Inferior parietal cortex (tissue), 1 donor: ENCODE measurements around the gene TEAD1.
A peak's percentile ranks its signal among the peaks of the same experiment; 100 is the strongest.

ENCODE experiments used
- DNase-seq: peaks from one replicate; pipeline ENCODE4 v3.0.0-alpha.2; 2016; ENCODE audit errors: extremely low spot score

Gene TEAD1

DNA sequence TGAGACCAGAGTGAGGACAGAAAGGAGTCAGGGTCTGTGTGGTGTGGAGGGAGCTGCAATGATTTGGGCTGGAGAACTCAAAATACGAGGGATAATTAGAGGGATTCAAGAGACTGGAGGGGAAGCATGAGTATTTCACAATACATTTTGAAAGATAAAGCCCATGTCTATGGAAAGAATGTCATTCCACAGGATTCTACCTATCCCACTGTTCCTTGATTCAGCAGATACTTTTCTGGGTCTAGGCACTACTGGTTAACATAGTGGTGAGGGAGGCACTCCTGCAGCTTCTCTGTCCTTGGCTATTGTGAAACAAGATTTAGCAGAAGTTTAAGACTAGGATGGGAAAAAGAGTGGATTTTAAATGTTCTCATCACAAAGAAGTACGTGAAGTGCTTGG lies 262.0 kb downstream of the TEAD1 start:
- DNase-seq: no peak

DNA sequence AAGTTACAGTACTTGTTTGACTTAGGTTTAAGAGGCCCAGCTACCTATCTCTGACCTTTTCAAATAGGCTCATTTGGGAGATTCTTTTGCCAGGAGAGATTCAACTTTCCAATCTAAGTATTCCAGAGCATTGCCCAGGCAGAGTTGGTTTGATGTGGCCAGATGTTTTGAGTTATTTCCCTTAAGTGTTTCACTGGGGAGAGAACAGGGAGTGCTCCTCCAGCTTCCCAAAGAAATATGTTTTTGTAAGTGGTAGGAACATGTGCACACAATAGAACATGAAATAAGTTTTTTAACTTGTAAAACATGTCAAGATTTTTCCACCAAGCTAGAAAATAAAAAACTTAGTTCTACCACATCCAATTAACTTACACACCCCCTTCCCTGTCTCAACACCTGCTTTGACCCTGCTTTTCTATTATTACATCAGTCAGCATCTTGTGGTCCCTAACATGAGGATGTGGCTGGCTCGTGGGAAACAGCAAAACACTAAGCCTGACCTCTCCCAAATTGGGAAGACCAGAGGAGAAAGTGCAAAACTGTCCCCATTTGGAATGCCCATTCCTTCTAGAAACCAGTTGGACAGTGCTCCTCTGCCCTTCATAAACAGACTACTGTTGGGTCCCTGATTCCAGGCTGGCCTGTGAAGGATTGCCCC lies 264.5 kb downstream of the TEAD1 start:
- DNase-seq: no peak

DNA sequence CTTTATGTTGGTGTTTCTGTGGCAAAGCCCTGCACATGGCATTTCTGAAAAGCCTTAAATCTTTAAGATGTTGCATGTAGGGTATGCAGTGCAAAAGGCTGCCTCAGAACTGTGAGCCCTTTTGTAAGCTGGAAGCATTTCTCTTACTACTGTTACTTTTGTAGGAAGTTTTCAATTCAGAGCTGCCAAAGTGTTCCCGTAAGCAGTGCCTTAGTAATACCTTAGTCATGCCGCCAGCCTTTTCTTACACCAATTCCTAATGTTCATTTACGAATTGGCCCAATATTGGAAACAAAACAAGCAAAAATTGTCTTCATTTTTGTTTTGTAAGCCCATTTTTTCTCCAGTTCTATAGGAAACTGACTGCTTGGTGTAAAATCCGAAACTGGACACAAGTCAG lies 267.4 kb downstream of the TEAD1 start:
- no peak for DNase-seq

DNA sequence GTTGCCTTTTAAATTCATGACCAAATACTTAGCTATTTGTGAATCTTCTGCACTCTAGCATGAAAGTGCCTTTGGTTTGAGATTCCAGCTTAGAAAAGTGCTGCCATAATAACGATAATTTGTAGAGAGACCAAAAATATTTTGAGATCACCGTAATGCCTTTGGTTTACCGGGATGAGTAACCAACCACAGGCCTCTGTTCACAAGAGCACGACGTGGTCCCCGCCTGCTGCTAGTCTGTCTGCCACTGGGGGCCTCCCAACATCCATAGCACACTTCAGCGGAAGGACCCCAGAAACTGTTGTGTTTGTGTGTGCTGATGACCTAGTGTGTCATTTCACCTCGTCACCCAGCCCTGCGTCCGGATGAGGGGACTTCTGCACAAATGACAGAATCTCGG lies 267.9 kb downstream of the TEAD1 start:
- DNase-seq: no peak

- DNase-seq: no peak
Measured at GRCh38 chr11:12943311-12943710, 269.1 kb downstream of the TEAD1 start.

DNA sequence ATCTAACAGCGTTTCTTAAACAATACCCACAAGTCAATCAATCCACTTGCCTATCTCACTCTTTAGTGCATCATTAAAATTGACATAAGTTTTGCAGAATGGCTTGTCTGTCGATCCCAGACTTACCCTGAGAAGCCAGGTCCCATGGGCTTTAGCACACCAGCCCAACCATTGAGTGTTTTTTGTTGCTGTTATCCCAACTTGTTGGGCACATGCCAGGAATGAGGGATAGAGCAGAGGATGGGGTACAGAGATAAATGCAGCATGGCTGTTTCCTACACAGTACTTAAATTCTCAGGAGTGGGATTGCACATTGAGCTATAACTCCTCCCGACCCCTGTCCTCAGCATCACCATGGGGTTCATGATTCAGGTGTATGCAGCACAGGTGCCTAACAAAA lies 270.7 kb downstream of the TEAD1 start:
- DNase-seq: no peak

DNA sequence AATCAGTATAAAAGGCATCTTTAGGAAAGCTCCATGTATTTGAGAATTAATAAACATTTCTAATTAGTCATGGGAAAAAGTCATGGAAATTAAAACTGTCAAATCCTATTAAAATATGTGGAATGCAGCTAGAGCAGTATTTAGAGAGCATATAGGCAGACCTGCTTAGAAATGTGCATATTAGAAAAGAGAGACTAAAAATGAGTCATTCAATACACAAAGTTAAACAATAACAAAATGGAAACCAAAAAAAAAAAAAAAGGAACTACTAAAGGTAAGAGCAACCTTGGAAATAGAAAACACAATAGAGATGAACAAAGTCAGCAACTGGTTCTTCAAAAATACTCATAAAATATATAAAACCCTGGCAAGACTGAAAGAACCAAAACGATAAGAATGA lies 275.2 kb downstream of the TEAD1 start:
- DNase-seq: no peak

DNA sequence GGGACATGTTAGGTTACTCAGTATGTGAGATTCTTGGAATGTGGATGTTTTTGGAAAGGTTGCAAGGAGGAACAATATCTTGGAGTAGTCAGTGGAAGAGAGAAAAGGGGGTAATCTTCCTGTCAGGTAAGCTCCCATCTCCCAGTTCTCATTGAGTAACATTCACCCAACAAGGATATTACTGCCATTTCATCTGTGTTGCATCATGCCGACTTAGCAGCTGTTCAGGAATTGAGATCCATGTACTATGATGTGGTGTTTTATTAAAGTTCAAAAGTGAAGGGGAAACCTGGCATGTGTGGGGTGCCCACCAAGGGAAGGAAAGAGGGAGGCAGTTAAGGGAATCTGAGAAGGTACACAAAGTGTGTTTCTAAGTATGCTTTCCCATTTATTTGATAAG lies 276.4 kb downstream of the TEAD1 start:
- DNase-seq: no peak

- DNase-seq: no peak
Measured at GRCh38 chr11:12951376-12951775, 277.2 kb downstream of the TEAD1 start.

DNA sequence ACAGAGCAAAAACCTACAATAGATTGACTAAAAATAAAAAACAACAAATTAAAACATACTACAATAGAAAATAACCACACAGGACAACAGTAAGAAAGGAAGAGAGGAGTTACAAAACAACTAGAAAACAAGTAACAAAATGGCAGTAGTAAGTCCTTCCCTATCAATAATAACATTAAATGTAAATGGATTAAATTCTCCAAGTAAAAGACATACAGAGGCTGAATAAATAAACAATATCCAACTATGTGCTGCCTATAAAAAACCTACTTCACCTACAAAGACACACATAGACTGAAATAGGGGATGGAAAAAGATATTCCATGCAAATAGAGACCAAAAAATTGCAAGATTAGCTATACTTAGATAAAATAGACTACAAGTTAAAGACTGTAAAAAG lies 277.9 kb downstream of the TEAD1 start:
- DNase-seq: no peak

DNA sequence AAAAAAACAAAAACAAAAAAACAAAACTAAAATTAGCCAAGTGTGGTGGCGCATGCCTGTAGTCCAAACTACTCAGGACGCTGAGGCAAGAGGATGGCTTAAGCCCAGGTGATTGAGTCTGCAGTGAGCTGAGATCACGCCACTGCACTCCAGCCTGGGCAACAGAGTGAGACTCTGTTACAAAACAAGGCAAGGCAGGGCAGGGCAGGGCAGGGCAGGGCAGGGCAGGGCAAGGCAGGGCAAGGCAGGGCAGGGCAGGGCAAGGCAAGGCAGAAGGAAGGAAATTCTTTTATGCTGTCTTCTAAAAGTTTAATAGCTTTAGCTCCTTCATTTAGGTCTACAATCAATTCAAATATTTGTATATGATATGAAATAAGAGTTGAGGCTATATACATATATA lies 284.8 kb downstream of the TEAD1 start:
- no peak for DNase-seq

GRCh38 chr11:12961615-12962014 lies 287.4 kb downstream of the TEAD1 start:
- no peak for DNase-seq

- DNase-seq: no peak
Measured at GRCh38 chr11:12962306-12962705, 288.1 kb downstream of the TEAD1 start.

DNA sequence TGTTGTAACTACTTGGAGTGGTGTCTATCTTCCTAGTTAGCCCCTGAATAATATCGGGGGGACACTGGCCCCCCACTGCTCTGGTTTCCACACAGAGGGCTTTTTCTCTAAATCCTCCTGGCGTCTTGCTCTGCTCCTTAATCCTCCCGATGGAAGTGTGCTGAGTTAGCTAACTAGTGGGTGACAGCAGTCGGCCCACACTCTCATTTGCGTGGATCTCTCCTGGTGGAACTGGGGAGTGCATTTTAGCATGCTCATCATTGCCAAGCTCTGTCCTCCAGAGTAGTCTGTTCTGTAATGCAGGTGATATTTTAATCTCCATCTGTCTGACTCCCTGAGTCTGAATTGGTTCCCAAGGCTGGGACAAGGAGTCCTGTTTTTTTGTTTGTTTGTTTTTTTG lies 288.8 kb downstream of the TEAD1 start:
- no peak for DNase-seq

- peak; percentile 84 for DNase-seq
Measured at GRCh38 chr11:12963792-12964536, 289.7 kb downstream of the TEAD1 start.

- DNase-seq: no peak
Measured at GRCh38 chr11:12964650-12965049, 290.4 kb downstream of the TEAD1 start.

DNA sequence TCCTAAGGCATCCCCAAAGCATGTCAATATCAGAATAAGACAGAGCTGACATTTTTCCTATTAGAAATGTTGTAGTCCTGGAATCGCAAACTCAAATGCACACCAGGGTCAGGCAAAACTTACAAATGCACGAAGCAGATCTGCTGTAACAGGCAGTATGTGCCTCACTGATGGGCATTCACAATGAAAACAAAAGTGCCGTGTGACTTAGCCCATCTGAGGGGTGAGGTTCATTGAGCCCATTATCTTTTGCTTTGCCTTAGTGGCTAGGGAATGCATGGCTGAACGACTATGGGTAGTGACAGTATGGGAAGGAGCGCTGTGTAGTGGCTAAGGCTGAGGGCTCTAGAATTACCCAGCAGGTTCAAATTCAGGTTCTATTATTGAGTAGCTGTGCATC lies 291.8 kb downstream of the TEAD1 start:
- DNase-seq: no peak

DNA sequence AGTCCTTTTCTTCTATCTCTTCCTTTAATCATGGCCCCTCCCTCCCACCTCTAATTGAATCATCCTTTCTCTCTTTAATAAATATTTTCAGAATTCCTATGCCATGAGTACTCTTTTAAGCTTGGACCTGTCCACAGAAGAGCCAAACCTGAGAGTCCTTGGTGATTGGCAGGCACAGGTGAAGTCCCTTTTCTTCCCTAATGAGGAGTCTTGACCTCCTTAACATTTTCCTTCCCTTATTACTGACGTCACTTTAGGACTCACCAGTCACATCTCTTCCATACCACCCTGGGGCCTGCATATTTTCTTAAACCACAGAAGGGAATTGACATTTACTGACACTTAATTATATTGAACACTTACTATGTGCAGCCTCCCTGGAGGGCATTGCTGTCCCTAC lies 293.9 kb downstream of the TEAD1 start:
- DNase-seq: no peak

DNA sequence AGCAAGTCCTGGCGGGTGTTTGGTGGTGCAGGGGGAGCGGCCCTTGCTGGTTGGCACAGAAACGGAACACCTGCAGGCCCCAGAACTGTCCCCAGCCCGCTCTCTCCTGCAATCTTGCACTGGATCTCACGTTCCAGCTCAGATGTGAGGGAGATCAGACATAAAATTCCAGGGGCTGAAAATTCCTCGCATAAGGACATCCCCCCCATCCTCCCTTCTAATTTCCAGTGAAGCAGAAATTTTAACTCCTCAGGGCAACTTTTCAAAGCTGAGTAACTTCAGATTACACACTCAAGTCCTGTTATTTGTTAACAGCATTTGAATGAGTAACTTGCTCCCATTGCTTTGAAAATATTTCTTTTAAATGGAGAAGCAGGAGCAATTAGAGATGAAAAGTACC lies 294.6 kb downstream of the TEAD1 start:
- DNase-seq: no peak

- no peak for DNase-seq
Measured at GRCh38 chr11:12971955-12972354, 297.7 kb downstream of the TEAD1 start.

GRCh38 chr11:12973528-12974181 lies 299.4 kb downstream of the TEAD1 start:
- no peak for DNase-seq

DNA sequence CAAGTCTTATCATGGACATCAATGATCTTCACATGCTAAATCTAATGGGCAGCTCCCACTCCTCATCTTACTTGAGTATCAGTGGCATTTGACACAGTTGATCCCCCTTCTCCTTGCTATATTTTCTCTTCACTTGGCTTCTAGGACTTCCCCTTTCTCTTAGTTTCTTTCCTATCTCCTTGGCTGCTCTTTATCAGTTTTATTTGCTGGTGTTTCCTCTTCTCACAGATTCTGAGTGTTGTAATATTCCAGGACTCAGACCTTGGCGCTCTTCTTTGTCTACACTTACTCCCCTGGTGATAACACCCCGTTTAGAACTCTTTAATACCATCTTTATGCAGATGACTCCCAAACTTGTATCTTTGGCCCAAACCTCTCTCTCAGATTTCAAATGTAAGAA lies 301.0 kb downstream of the TEAD1 start:
- DNase-seq: no peak
